ENCODE measurements around the gene RBKS.

RBKS gene

DNA sequence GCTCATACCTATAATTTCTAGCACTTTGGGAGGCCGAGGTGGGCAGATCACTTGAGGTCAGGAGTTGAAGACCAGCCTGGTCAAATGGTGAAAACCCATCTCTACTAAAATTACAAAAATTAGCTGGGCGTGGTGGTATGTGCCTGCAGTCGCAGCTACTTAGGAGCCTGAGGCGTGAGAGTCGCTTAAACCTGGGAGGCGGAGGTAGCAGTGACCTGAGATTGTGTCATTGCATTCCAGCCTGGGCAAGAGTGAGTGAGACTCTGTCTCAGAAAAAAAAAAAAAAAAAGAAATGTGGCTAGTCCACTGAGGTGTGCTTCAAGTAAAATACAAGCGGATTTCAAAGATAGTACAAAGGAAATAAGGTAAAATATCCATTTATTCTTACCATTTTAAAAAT is 46.2 kb downstream of the RBKS start:
- POLR2A ChIA-PET = no interaction called here
- no peak overlapping the region for H3K27ac ChIP-seq (ENCODE audit: extremely low read depth, low read depth, low read length)
- H3K9me3 ChIP-seq (ENCODE audit: control insufficient read depth, insufficient read depth, low read depth, low read length) = no peaks in the 10 kb centered on the region
- CTCF ChIA-PET = interaction anchor here (1.4 kb wide), 1 partner anchor 140 kb away, joined by 4 read pairs; no protein-coding TSS in a partner anchor
- no peaks in the 10 kb centered on the region for H3K4me1 ChIP-seq (ENCODE audit: control insufficient read depth, insufficient read depth, low read length)
- TF ChIP-seq ZBTB48 (tag by site-specific recombination; IDR thresholded peaks at IDR 0.05) (no peak), ZNF292 (tag by site-specific recombination; IDR thresholded peaks at IDR 0.05; ENCODE audit: borderline replicate concordance, low read depth) (no peak), ZNF768 (tag by site-specific recombination; IDR thresholded peaks at IDR 0.05) (no peak), ZNF654 (tag by site-specific recombination; IDR thresholded peaks at IDR 0.05; ENCODE audit: low read depth) (no peak)
- TF ChIP-seq, protein P1, sequence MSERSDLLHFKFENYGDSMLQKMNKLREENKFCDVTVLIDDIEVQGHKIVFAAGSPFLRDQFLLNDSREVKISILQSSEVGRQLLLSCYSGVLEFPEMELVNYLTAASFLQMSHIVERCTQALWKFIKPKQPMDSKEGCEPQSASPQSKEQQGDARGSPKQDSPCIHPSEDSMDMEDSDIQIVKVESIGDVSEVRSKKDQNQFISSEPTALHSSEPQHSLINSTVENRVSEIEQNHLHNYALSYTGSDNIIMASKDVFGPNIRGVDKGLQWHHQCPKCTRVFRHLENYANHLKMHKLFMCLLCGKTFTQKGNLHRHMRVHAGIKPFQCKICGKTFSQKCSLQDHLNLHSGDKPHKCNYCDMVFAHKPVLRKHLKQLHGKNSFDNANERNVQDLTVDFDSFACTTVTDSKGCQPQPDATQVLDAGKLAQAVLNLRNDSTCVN (tag by site-specific recombination; optimal IDR thresholded peaks at IDR 0.05) = no peak
- no peak overlapping the region for H3K4me3 ChIP-seq (ENCODE audit: low read depth, low read length)
- H3K36me3 ChIP-seq (ENCODE audit: control insufficient read depth in 2 of 2, insufficient read depth in 1 of 2, low read length in 2 of 2) = no peaks in the 10 kb centered on the region

GRCh38 chr2:27842894-27843293 is 47.3 kb downstream of the RBKS start:
- ChIA-PET CTCF (interaction anchor here (0.6 to 1.4 kb wide), 2 partner anchors 139 to 650 kb away, joined by 4 read pairs; no protein-coding TSS in a partner anchor), POLR2A (no interaction called here)
- H3K36me3 ChIP-seq (ENCODE audit: control insufficient read depth in 2 of 2, insufficient read depth in 1 of 2, low read length in 2 of 2) = no peaks in the 10 kb centered on the region
- no peak overlapping the region for H3K4me3 ChIP-seq (ENCODE audit: low read depth, low read length)
- no peaks in the 10 kb centered on the region for H3K4me1 ChIP-seq (ENCODE audit: control insufficient read depth, insufficient read depth, low read length)
- no peak overlapping the region for H3K27ac ChIP-seq (ENCODE audit: extremely low read depth, low read depth, low read length)
- H3K9me3 ChIP-seq (ENCODE audit: control insufficient read depth, insufficient read depth, low read depth, low read length) = no peaks in the 10 kb centered on the region
- TF ChIP-seq ZEB2 (tag by site-specific recombination; IDR thresholded peaks at IDR 0.05) = no peak
- TF ChIP-seq, protein P2, sequence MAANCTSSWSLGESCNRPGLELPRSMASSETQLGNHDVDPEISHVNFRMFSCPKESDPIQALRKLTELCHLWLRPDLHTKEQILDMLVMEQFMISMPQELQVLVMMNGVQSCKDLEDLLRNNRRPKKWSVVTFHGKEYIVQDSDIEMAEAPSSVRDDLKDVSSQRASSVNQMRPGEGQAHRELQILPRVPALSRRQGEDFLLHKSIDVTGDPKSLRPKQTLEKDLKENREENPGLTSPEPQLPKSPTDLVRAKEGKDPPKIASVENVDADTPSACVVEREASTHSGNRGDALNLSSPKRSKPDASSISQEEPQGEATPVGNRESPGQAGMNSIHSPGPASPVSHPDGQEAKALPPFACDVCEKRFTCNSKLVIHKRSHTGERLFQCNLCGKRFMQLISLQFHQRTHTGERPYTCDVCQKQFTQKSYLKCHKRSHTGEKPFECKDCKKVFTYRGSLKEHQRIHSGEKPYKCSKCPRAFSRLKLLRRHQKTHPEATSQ (tag by site-specific recombination; IDR thresholded peaks at IDR 0.05) = no peak
- no peak for TF ChIP-seq ZNF169 (tag by site-specific recombination; IDR thresholded peaks at IDR 0.05)
- no peak for TF ChIP-seq YY2 (tag by site-specific recombination; IDR thresholded peaks at IDR 0.05)
- TF ChIP-seq SCRT2 (tag by site-specific recombination; IDR thresholded peaks at IDR 0.05) = no peak
- no peak for TF ChIP-seq ZNF404 (tag by site-specific recombination; IDR thresholded peaks at IDR 0.05)

- Histone ChIP-seq H3K27ac (ENCODE audit: extremely low read depth, low read depth, low read length) (no peak overlapping the region), H3K4me3 (ENCODE audit: low read depth, low read length) (no peak overlapping the region), H3K4me1 (ENCODE audit: control insufficient read depth, insufficient read depth, low read length) (no peaks in the 10 kb centered on the region), H3K36me3 (ENCODE audit: control insufficient read depth in 2 of 2, insufficient read depth in 1 of 2, low read length in 2 of 2) (no peaks in the 10 kb centered on the region), H3K9me3 (ENCODE audit: control insufficient read depth, insufficient read depth, low read depth, low read length) (no peaks in the 10 kb centered on the region)
- ChIA-PET CTCF (interaction anchor here (1.3 kb wide), 1 partner anchor 156 kb away, joined by 4 read pairs; no protein-coding TSS in a partner anchor), POLR2A (no interaction called here)
- TF ChIP-seq EGR2 (tag by site-specific recombination; IDR thresholded peaks at IDR 0.05; ENCODE audit: low read depth) = no peak
- TF ChIP-seq ZNF654 (tag by site-specific recombination; IDR thresholded peaks at IDR 0.05; ENCODE audit: low read depth) = no peak
Observed at GRCh38 chr2:27839022-27839618, 51.1 kb downstream of the RBKS start.

DNA sequence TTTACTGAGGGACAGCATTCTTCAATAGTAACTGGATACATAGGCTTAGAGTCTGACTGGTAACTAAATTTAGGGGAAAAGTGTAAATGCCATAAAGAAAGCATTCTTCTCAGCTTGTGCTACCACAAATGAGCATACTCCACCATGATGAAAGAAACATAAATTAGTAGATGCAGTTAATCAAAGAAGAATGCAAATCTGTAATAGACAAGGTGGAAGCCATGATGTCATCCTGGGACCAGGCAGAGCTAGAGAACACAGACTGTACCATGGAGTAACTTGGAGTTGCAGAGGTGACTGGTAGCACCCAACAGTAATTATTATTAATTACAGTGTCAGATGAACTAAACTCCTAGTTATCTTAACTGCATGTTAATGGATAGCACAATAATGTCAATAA is 51.7 kb downstream of the RBKS start:
- Histone ChIP-seq H3K4me1 (ENCODE audit: control insufficient read depth, insufficient read depth, low read length) (no peaks in the 10 kb centered on the region), H3K4me3 (ENCODE audit: low read depth, low read length) (no peak overlapping the region), H3K27ac (ENCODE audit: extremely low read depth, low read depth, low read length) (no peak overlapping the region), H3K9me3 (ENCODE audit: control insufficient read depth, insufficient read depth, low read depth, low read length) (no peaks in the 10 kb centered on the region), H3K36me3 (ENCODE audit: control insufficient read depth in 2 of 2, insufficient read depth in 1 of 2, low read length in 2 of 2) (no peaks in the 10 kb centered on the region)
- ChIA-PET CTCF (no interaction called here), POLR2A (no interaction called here)
- TF ChIP-seq HOXA7 (CRISPR knock-in tag; IDR thresholded peaks at IDR 0.05; ENCODE audit: borderline replicate concordance) (no peak), ZBTB20 (tag by site-specific recombination; IDR thresholded peaks at IDR 0.05) (no peak), PRDM10 (tag by site-specific recombination; IDR thresholded peaks at IDR 0.05) (peak; percentile 48), ZNF366 (tag by site-specific recombination; conservative IDR thresholded peaks at IDR 0.05) (no peak), ZXDB (tag by site-specific recombination; IDR thresholded peaks at IDR 0.05) (no peak), TRIM28 (IDR thresholded peaks at IDR 0.05; ENCODE audit: borderline replicate concordance, low read length) (no peak), ZNF121 (tag by site-specific recombination; IDR thresholded peaks at IDR 0.05) (no peak), ZNF530 (tag by site-specific recombination; IDR thresholded peaks at IDR 0.05; ENCODE audit: low read depth) (no peak), ATF2 (tag by site-specific recombination; IDR thresholded peaks at IDR 0.05; ENCODE audit: low read depth) (0 out of 2 replicates have a peak, but pooled peaks have one; percentile 15)

Measured in HEK293 (cell line).